Liver (tissue), 3 donors: ENCODE measurements around the gene NGB.

Source experiments
- EGR1 ChIP-seq, 2 donors: IDR thresholded peaks; 2 replicates each; pipeline ENCODE4 v1.6.1; 2016 to 2018; ENCODE audit warnings: antibody characterized with exemption in 2 of 2, low read depth in 2 of 2
- FOXA2 ChIP-seq: IDR thresholded peaks from 2 replicates; pipeline ENCODE4 v1.6.1; 2016; ENCODE audit warnings: antibody characterized with exemption
- HNF4A ChIP-seq, 2 donors: conservative IDR thresholded peaks; 2 replicates each; pipeline ENCODE4 v1.6.1; 2016; ENCODE audit warnings: antibody characterized with exemption in 2 of 2, mild to moderate bottlenecking in 2 of 2
- JUND ChIP-seq, 2 donors: IDR thresholded peaks; 2 replicates each; pipeline ENCODE4 v1.6.1; 2016; ENCODE audit warnings: antibody characterized with exemption in 2 of 2
- RAD21 ChIP-seq, 2 donors: IDR thresholded peaks; 2 replicates each; pipeline ENCODE4 v1.6.1; 2016; ENCODE audit warnings: antibody characterized with exemption in 2 of 2, mild to moderate bottlenecking in 2 of 2
- RXRA ChIP-seq, 2 donors: IDR thresholded peaks; 2 replicates each; pipeline ENCODE4 v1.6.1; 2017 to 2018; ENCODE audit warnings: antibody characterized with exemption in 2 of 2, mild to moderate bottlenecking in 1 of 2
- SP1 ChIP-seq: IDR thresholded peaks from 2 replicates; pipeline ENCODE4 v1.6.1; 2018; ENCODE audit warnings: antibody characterized with exemption, mild to moderate bottlenecking
- TAF1 ChIP-seq: conservative IDR thresholded peaks from 2 replicates; pipeline ENCODE4 v1.6.1; 2016; ENCODE audit warnings: antibody characterized with exemption, mild to moderate bottlenecking
- YY1 ChIP-seq: IDR thresholded peaks from 2 replicates; pipeline ENCODE4 v1.6.1; 2016; ENCODE audit warnings: antibody characterized with exemption, mild to moderate bottlenecking
- TF ChIP-seq, protein P1 (sequence below): fragments of 150-350 bp; IDR thresholded peaks from 2 replicates; pipeline ENCODE4 v1.5.1; 2017; ENCODE audit warnings: improper control_type of control experiment, low read depth, low read length; ENCODE audit not compliant: missing input control
- TF ChIP-seq, protein P2 (sequence below): IDR thresholded peaks from 2 replicates; pipeline ENCODE4 v1.6.1; 2016; ENCODE audit warnings: antibody characterized with exemption, mild to moderate bottlenecking
- TF ChIP-seq, protein P3 (sequence below): IDR thresholded peaks from 2 replicates; pipeline ENCODE4 v1.6.1; 2016; ENCODE audit warnings: antibody characterized with exemption
- TF ChIP-seq, protein P4 (sequence below): IDR thresholded peaks from 2 replicates; pipeline ENCODE4 v1.6.1; 2016; ENCODE audit warnings: antibody characterized with exemption
- donor health status: healthy.
- donor health status: healthy.

DNA sequence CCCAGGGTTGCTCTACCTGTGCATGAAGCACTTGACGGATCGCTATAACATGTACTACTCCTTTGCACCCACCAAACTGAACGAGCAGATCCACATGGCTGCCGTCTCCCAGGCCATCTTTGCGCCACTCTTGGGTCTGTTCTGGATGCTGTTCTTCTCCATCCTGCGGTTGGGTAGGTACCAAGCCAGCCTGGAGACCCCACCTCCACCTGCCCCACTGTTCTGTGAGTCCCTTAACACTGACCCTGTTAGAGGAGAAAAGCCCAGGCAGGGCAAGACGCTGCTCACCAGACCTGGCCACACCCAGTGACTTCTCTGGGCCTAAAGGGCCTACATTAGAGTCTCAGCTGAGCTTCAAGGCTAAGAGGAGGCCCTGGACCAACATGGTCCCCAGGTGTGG, 21.7 kb downstream of the NGB start:
- TF ChIP-seq, protein P1, sequence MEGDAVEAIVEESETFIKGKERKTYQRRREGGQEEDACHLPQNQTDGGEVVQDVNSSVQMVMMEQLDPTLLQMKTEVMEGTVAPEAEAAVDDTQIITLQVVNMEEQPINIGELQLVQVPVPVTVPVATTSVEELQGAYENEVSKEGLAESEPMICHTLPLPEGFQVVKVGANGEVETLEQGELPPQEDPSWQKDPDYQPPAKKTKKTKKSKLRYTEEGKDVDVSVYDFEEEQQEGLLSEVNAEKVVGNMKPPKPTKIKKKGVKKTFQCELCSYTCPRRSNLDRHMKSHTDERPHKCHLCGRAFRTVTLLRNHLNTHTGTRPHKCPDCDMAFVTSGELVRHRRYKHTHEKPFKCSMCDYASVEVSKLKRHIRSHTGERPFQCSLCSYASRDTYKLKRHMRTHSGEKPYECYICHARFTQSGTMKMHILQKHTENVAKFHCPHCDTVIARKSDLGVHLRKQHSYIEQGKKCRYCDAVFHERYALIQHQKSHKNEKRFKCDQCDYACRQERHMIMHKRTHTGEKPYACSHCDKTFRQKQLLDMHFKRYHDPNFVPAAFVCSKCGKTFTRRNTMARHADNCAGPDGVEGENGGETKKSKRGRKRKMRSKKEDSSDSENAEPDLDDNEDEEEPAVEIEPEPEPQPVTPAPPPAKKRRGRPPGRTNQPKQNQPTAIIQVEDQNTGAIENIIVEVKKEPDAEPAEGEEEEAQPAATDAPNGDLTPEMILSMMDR: no peak
- TF ChIP-seq TAF1: no peak
- TF ChIP-seq, protein P2, sequence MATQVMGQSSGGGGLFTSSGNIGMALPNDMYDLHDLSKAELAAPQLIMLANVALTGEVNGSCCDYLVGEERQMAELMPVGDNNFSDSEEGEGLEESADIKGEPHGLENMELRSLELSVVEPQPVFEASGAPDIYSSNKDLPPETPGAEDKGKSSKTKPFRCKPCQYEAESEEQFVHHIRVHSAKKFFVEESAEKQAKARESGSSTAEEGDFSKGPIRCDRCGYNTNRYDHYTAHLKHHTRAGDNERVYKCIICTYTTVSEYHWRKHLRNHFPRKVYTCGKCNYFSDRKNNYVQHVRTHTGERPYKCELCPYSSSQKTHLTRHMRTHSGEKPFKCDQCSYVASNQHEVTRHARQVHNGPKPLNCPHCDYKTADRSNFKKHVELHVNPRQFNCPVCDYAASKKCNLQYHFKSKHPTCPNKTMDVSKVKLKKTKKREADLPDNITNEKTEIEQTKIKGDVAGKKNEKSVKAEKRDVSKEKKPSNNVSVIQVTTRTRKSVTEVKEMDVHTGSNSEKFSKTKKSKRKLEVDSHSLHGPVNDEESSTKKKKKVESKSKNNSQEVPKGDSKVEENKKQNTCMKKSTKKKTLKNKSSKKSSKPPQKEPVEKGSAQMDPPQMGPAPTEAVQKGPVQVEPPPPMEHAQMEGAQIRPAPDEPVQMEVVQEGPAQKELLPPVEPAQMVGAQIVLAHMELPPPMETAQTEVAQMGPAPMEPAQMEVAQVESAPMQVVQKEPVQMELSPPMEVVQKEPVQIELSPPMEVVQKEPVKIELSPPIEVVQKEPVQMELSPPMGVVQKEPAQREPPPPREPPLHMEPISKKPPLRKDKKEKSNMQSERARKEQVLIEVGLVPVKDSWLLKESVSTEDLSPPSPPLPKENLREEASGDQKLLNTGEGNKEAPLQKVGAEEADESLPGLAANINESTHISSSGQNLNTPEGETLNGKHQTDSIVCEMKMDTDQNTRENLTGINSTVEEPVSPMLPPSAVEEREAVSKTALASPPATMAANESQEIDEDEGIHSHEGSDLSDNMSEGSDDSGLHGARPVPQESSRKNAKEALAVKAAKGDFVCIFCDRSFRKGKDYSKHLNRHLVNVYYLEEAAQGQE: no peak
- TF ChIP-seq FOXA2: no peak
- TF ChIP-seq HNF4A (conservative IDR thresholded peaks at IDR 0.05): no peak
- TF ChIP-seq RAD21 (IDR thresholded peaks at IDR 0.05): no peak
- TF ChIP-seq SP1: no peak
- TF ChIP-seq, protein P3, sequence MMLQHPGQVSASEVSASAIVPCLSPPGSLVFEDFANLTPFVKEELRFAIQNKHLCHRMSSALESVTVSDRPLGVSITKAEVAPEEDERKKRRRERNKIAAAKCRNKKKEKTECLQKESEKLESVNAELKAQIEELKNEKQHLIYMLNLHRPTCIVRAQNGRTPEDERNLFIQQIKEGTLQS: no peak
- TF ChIP-seq JUND (IDR thresholded peaks at IDR 0.05): no peak
- TF ChIP-seq, protein P4, sequence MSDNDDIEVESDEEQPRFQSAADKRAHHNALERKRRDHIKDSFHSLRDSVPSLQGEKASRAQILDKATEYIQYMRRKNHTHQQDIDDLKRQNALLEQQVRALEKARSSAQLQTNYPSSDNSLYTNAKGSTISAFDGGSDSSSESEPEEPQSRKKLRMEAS: no peak
- no peak for TF ChIP-seq RXRA (IDR thresholded peaks at IDR 0.05)
- TF ChIP-seq EGR1 (IDR thresholded peaks at IDR 0.05; ENCODE audit: low read depth in 2 of 2): no peak
- no peak for TF ChIP-seq YY1
